Measurements from ENCODE around the gene FAM174B. TPM values are rescaled to one million over a fixed set of nuclear protein-coding genes. Genes with fewer than 3 reads are reported as not detected.

Gene FAM174B
- total and polyA plus RNA-seq, 2 experiments from 2014 or later, result 15.0 to 21.8 TPM

DNA sequence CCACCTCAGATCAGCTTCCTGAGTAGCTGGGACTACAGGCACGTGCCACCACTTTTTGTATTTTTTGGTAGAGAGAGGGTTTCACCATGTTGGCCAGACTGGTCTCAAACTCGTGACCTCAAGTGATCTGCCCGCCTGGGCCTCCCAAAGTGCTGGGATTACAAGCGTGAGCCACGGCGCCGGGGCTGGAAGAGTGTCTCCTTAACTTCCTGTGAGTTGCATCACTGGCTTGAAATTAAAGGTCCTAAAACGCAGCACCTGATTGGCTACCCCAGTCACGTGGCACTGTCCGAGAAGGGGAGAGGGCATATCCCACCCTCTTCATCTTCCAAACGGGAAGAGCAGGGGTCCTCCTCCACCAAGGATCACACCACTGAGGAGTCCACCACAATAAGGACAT lies 5.5 kb upstream of the FAM174B start:
- Mint-ChIP-seq H3K4me1 (peaks cover 12% of the 10 kb centered on the region; the same call in 2 of the 3 replicates), H3K4me3 (no peak overlapping the region), H3K9me3 (peaks cover 11% of the 10 kb centered on the region), H3K27ac (no peak overlapping the region), H3K36me3 (ENCODE audit: low read depth) (peaks cover 11% of the 10 kb centered on the region; the same call in 2 of the 3 replicates), H3K27me3 (ENCODE audit: insufficient read depth, low read depth, poor library complexity) (peaks cover 15% of the 10 kb centered on the region)
- no peak overlapping the region for H3K27ac ChIP-seq (ENCODE audit: low read depth)
- H3F3A ChIP-seq (replicated peaks; ENCODE audit: low read depth), result 0 out of 2 replicates have a peak, but pooled peaks cover 6% of the 10 kb centered on the region
- DNase-seq (ENCODE audit: low spot score) (no peak), ATAC-seq (no peak)
- H4K20me1 ChIP-seq (replicated peaks; ENCODE audit: insufficient read depth), result no peaks in the 10 kb centered on the region
- no peak overlapping the region for H3K4me2 ChIP-seq
- H3K36me3 ChIP-seq (ENCODE audit: insufficient read depth), result no peaks in the 10 kb centered on the region
- no peaks in the 10 kb centered on the region for H3K79me2 ChIP-seq (replicated peaks; ENCODE audit: insufficient read depth)
- no peak overlapping the region for H2AFZ ChIP-seq
- H3K9me2 ChIP-seq (ENCODE audit: insufficient read depth), result no peaks in the 10 kb centered on the region
- TF ChIP-seq STAT1 (IDR thresholded peaks at IDR 0.05; ENCODE audit: unreplicated experiment), result no peak
- TF ChIP-seq JUNB (IDR thresholded peaks at IDR 0.05; ENCODE audit: unreplicated experiment), result no peak
- no peak for TF ChIP-seq REST (IDR thresholded peaks at IDR 0.05; ENCODE audit: unreplicated experiment)
- TF ChIP-seq EZH2 (IDR thresholded peaks at IDR 0.05; ENCODE audit: low read depth, unreplicated experiment), result no peak
- no peak for TF ChIP-seq ZNF331 (CRISPR knock-in tag; IDR thresholded peaks at IDR 0.05; ENCODE audit: low read depth)
- no peak for TF ChIP-seq ZNF114 (CRISPR knock-in tag; IDR thresholded peaks at IDR 0.05)
- TF ChIP-seq, protein P1, sequence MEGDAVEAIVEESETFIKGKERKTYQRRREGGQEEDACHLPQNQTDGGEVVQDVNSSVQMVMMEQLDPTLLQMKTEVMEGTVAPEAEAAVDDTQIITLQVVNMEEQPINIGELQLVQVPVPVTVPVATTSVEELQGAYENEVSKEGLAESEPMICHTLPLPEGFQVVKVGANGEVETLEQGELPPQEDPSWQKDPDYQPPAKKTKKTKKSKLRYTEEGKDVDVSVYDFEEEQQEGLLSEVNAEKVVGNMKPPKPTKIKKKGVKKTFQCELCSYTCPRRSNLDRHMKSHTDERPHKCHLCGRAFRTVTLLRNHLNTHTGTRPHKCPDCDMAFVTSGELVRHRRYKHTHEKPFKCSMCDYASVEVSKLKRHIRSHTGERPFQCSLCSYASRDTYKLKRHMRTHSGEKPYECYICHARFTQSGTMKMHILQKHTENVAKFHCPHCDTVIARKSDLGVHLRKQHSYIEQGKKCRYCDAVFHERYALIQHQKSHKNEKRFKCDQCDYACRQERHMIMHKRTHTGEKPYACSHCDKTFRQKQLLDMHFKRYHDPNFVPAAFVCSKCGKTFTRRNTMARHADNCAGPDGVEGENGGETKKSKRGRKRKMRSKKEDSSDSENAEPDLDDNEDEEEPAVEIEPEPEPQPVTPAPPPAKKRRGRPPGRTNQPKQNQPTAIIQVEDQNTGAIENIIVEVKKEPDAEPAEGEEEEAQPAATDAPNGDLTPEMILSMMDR (conservative IDR thresholded peaks at IDR 0.05; ENCODE audit: low read depth in 2 of 2), result no peak
- TF ChIP-seq NANOG (IDR thresholded peaks at IDR 0.05; ENCODE audit: borderline replicate concordance), result no peak
- peaks cover 20% of the 10 kb centered on the region for H3K4me1 ChIP-seq (ENCODE audit: insufficient read depth)
- no peak overlapping the region for H3K4me3 ChIP-seq
- H3K27me3 ChIP-seq (ENCODE audit: insufficient read depth), result peaks cover 16% of the 10 kb centered on the region

DNA sequence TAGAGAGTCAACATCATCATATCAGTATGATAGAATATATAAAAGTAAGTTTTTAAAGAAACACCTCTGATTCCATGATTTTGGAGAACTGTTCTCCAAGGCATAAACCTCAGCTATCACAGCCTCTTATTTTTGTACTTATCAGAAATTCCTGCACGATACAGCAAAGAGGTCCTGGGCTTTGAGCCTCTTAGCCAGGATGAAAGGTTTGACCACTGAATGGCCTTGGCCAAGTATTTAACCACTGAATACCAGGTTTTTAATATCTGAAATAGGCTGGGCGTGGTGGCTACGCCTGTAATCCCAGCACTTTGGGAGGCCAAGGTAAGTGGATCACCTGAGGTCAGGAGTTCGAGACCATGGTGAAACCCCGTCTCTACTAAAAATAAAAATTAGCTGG lies 1.9 kb upstream of the FAM174B start:
- Histone ChIP-seq H3K27ac (ENCODE audit: low read depth) (no peak overlapping the region), H3K79me2 (replicated peaks; ENCODE audit: insufficient read depth) (peaks cover 19% of the 10 kb centered on the region), H3K4me2 (no peak overlapping the region), H3F3A (replicated peaks; ENCODE audit: low read depth) (0 out of 2 replicates have a peak, but pooled peaks cover 6% of the 10 kb centered on the region), H3K4me1 (ENCODE audit: insufficient read depth) (peaks cover 17% of the 10 kb centered on the region), H3K36me3 (ENCODE audit: insufficient read depth) (no peaks in the 10 kb centered on the region), H4K20me1 (replicated peaks; ENCODE audit: insufficient read depth) (no peaks in the 10 kb centered on the region), H3K9me2 (ENCODE audit: insufficient read depth) (no peaks in the 10 kb centered on the region), H2AFZ (no peak overlapping the region), H3K27me3 (ENCODE audit: insufficient read depth) (peaks cover 26% of the 10 kb centered on the region), H3K4me3 (no peak overlapping the region)
- Mint-ChIP-seq H3K36me3 (ENCODE audit: low read depth) (peaks cover 23% of the 10 kb centered on the region; the same call in 2 of the 3 replicates), H3K4me1 (peaks cover 21% of the 10 kb centered on the region), H3K4me3 (no peak overlapping the region), H3K27ac (no peak overlapping the region), H3K9me3 (peaks cover 17% of the 10 kb centered on the region), H3K27me3 (ENCODE audit: insufficient read depth, low read depth, poor library complexity) (peaks cover 28% of the 10 kb centered on the region)
- TF ChIP-seq ZNF331 (CRISPR knock-in tag; IDR thresholded peaks at IDR 0.05; ENCODE audit: low read depth) (no peak), CREB1 (CRISPR knock-in tag; IDR thresholded peaks at IDR 0.05; ENCODE audit: low read depth) (no peak), STAT1 (IDR thresholded peaks at IDR 0.05; ENCODE audit: unreplicated experiment) (no peak), NANOG (IDR thresholded peaks at IDR 0.05; ENCODE audit: borderline replicate concordance) (no peak), REST (IDR thresholded peaks at IDR 0.05; ENCODE audit: unreplicated experiment) (no peak), POLR2AphosphoS5 (IDR thresholded peaks at IDR 0.05; ENCODE audit: low read depth) (no peak), EZH2phosphoT487 (IDR thresholded peaks at IDR 0.05; ENCODE audit: unreplicated experiment) (no peak)
- TF ChIP-seq, protein P2, sequence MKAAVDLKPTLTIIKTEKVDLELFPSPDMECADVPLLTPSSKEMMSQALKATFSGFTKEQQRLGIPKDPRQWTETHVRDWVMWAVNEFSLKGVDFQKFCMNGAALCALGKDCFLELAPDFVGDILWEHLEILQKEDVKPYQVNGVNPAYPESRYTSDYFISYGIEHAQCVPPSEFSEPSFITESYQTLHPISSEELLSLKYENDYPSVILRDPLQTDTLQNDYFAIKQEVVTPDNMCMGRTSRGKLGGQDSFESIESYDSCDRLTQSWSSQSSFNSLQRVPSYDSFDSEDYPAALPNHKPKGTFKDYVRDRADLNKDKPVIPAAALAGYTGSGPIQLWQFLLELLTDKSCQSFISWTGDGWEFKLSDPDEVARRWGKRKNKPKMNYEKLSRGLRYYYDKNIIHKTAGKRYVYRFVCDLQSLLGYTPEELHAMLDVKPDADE (IDR thresholded peaks at IDR 0.05), result no peak
- TF ChIP-seq, protein P1 (conservative IDR thresholded peaks at IDR 0.05; ENCODE audit: low read depth in 2 of 2), result no peak
- ATAC-seq (no peak), DNase-seq (ENCODE audit: low spot score) (no peak)

Data from GM23338 (cell line).